Measurements from ENCODE around the gene CCDC170.

The CCDC170 gene

GRCh38 chr6:151624900-151625536, 131.2 kb downstream of the CCDC170 start:
- no peak for DNase-seq

GRCh38 chr6:151627689-151628444, 134.1 kb downstream of the CCDC170 start:
- DNase-seq = no peak

GRCh38 chr6:151629791-151630190, 136.0 kb downstream of the CCDC170 start:
- no peak for DNase-seq

GRCh38 chr6:151630387-151630786, 136.6 kb downstream of the CCDC170 start:
- no peak for DNase-seq

GRCh38 chr6:151630991-151631655, 137.3 kb downstream of the CCDC170 start:
- no peak for DNase-seq

GRCh38 chr6:151632415-151632987, 138.7 kb downstream of the CCDC170 start:
- DNase-seq = no peak

GRCh38 chr6:151633526-151634335, 139.9 kb downstream of the CCDC170 start:
- DNase-seq = no peak

GRCh38 chr6:151634336-151634720, 140.5 kb downstream of the CCDC170 start:
- no peak for DNase-seq

GRCh38 chr6:151635741-151636140, 141.9 kb downstream of the CCDC170 start:
- DNase-seq = no peak

GRCh38 chr6:151637814-151638213, 144.0 kb downstream of the CCDC170 start:
- DNase-seq = no peak

GRCh38 chr6:151639750-151640149, 145.9 kb downstream of the CCDC170 start:
- no peak for DNase-seq

GRCh38 chr6:151641028-151641427, 147.2 kb downstream of the CCDC170 start:
- DNase-seq = no peak

- DNase-seq = no peak
Observed at GRCh38 chr6:151647976-151648639, 154.3 kb downstream of the CCDC170 start.

- DNase-seq = no peak
Observed at GRCh38 chr6:151649835-151650234, 156.0 kb downstream of the CCDC170 start.

GRCh38 chr6:151651639-151652038, 157.8 kb downstream of the CCDC170 start:
- DNase-seq = no peak

- no peak for DNase-seq
Observed at GRCh38 chr6:151652325-151652724, 158.5 kb downstream of the CCDC170 start.

- DNase-seq = no peak
Observed at GRCh38 chr6:151655099-151655498, 161.3 kb downstream of the CCDC170 start.

GRCh38 chr6:151656392-151656791, 162.6 kb downstream of the CCDC170 start:
- DNase-seq = no peak

GRCh38 chr6:151658091-151658490, 164.3 kb downstream of the CCDC170 start:
- no peak for DNase-seq

GRCh38 chr6:151659212-151659611, 165.4 kb downstream of the CCDC170 start:
- no peak for DNase-seq

GRCh38 chr6:151661509-151661908, 167.7 kb downstream of the CCDC170 start:
- DNase-seq = no peak

- no peak for DNase-seq
Observed at GRCh38 chr6:151661928-151662327, 168.1 kb downstream of the CCDC170 start.
